Tibial artery (tissue), 4 donors: ENCODE measurements around the gene OTX1.

Experiments used
- DNase-seq, 2 donors: peaks; one replicate each; pipeline ENCODE4 v3.0.0-alpha.2; 2019
- H3K27ac ChIP-seq, 2 donors: fragments of 200-600 bp; sonication (generic) in 1 of 2; 1 replicate in 1 of 2; 2 replicates in 1 of 2; pipeline ENCODE4 v1.5.1; 2018 to 2019; ENCODE audit warnings: mild to moderate bottlenecking in 1 of 2
- H3K27me3 ChIP-seq, 2 donors: fragments of 200-600 bp; sonication (generic) in 1 of 2; one replicate each; pipeline versions ENCODE4 v1.5.1 to v1.6.0; 2016 to 2019
- H3K36me3 ChIP-seq, 3 donors: fragments of 200-600 bp; sonication (generic) in 2 of 3; one replicate each; pipeline ENCODE4 v1.5.1; 2016 to 2019; ENCODE audit warnings: mild to moderate bottlenecking in 2 of 3
- H3K4me1 ChIP-seq, 4 donors: fragments of 200-600 bp; sonication (generic) in 2 of 4; 1 replicate in 3 of 4; 2 replicates in 1 of 4; pipeline ENCODE4 v1.5.1; 2016 to 2019
- H3K4me3 ChIP-seq, 2 donors: fragments of 200-600 bp; sonication (generic) in 1 of 2; 1 replicate in 1 of 2; 2 replicates in 1 of 2; pipeline ENCODE4 v1.5.1; 2018 to 2019; ENCODE audit warnings: mild to moderate bottlenecking in 2 of 2
- H3K9me3 ChIP-seq, 3 donors: fragments of 200-600 bp; sonication (generic) in 1 of 3; one replicate each; pipeline ENCODE4 v1.5.1; 2016 to 2019
- intact Hi-C: fragments of 100-400 bp; cut with DNase I; formaldehyde crosslinking; loops from one replicate; pipeline ENCODE4 v1.15.0; 2023; ENCODE audit warnings: low total_unique reads
- TF ChIP-seq, protein P1 (sequence below), 2 experiments: fragments of 200-600 bp in 1 of 2; fragments of 450-650 bp in 1 of 2; IDR thresholded peaks; one replicate each; pipeline ENCODE4 v1.5.1; 2017 to 2019; ENCODE audit warnings: antibody characterized with exemption in 2 of 2, mild to moderate bottlenecking in 1 of 2, moderate library complexity in 1 of 2

OTX1 gene

DNA sequence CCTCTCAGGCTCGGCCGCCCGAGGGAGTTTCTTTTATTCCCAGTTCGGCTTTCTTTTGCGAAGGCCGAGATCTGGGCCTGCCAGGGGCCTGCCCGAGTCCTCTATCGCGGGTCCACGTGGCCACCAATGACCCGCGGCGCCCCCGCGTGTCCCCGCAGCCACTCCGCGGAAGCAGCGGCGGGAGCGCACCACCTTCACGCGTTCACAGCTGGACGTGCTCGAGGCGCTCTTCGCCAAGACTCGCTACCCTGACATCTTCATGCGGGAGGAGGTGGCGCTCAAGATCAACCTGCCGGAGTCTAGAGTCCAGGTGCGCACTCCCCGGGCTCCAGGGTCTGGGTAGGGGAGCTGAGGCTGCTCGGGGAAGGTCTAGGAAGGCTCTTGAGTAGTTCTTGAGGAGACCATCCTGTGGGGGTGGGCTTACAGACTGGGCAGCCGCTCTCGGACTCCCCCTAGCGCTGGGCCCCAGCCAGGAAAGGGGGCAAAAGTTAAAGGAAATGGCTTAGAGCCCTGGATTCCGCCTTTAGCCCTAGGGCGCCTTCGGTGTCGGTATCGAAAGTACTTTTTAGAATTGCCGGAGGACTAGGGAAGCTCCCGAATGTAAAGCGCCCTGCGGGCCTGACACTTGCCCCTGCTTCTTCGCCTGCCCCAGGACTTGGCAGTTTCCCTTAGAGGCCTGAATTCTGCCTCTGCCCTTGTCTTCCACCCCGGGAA lies 3.4 kb downstream of the OTX1 start:
- intact Hi-C loops = no loop called here
- Histone ChIP-seq H3K36me3 (no peaks in the 10 kb centered on the region), H3K4me1 (peaks cover 6 to 74% (median 56%) of the 10 kb centered on the region in 4 donors), H3K27me3 (peaks cover 10 to 100% of the 10 kb centered on the region in 2 donors), H3K27ac (no peak overlapping the region), H3K4me3 (no peak overlapping the region), H3K9me3 (peaks cover 0 to 10% (median 5%) of the 10 kb centered on the region in 3 donors)
- DNase-seq = no peak
- TF ChIP-seq, protein P1, sequence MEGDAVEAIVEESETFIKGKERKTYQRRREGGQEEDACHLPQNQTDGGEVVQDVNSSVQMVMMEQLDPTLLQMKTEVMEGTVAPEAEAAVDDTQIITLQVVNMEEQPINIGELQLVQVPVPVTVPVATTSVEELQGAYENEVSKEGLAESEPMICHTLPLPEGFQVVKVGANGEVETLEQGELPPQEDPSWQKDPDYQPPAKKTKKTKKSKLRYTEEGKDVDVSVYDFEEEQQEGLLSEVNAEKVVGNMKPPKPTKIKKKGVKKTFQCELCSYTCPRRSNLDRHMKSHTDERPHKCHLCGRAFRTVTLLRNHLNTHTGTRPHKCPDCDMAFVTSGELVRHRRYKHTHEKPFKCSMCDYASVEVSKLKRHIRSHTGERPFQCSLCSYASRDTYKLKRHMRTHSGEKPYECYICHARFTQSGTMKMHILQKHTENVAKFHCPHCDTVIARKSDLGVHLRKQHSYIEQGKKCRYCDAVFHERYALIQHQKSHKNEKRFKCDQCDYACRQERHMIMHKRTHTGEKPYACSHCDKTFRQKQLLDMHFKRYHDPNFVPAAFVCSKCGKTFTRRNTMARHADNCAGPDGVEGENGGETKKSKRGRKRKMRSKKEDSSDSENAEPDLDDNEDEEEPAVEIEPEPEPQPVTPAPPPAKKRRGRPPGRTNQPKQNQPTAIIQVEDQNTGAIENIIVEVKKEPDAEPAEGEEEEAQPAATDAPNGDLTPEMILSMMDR (IDR thresholded peaks at IDR 0.05) = no peak

DNA sequence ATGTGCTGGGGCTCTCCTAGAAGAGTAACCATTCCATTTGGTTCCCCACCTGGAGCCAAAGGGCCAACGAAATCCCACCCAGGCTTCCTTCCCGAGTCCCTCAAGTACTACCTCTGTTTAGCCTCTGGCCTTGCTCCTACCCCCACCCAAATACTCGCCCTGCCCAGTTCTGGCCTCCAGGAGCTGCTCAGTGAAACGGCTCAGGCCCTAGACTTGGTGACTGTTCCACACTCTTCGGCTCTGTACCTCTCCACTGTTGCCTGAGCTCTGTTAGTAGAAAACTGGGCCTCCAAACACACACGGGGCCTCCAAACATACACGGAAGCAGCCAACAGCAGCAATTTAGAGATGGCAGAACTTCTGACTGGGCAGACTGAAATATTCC lies 4.2 kb downstream of the OTX1 start:
- Histone ChIP-seq H3K27ac (no peak overlapping the region), H3K27me3 (peaks cover 12 to 100% of the 10 kb centered on the region in 2 donors), H3K4me3 (no peak overlapping the region), H3K4me1 (peaks cover 6 to 74% (median 57%) of the 10 kb centered on the region in 4 donors), H3K9me3 (peaks cover 0 to 10% (median 5%) of the 10 kb centered on the region in 3 donors), H3K36me3 (no peaks in the 10 kb centered on the region)
- intact Hi-C loops = no loop called here
- TF ChIP-seq, protein P1 (IDR thresholded peaks at IDR 0.05) = no peak
- DNase-seq = no peak

DNA sequence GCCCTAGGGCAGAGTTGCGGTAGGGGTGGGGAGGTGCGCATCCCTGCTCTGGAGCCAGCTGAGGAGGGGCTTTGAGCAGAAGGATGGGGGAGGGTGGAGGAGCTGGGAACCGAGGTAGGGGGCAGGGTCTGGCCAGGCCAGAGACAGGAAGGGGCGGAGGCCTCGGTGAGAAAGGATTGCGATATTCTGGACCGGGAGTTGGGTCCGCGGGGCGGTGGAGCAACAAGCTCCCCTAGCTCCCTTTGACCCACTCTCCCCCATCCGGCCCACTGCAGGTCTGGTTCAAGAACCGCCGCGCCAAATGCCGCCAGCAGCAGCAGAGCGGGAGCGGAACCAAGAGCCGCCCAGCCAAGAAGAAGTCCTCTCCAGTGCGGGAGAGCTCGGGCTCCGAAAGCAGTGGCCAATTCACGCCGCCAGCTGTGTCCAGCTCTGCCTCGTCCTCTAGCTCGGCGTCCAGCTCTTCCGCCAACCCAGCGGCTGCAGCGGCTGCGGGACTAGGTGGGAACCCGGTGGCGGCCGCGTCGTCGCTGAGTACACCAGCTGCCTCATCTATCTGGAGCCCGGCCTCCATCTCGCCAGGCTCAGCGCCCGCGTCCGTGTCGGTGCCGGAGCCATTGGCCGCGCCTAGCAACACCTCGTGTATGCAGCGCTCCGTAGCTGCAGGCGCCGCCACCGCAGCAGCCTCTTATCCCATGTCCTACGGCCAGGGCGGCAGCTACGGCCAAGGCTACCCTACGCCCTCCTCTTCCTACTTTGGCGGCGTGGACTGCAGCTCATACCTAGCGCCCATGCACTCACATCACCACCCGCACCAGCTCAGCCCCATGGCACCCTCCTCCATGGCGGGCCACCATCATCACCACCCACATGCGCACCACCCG lies 4.8 kb downstream of the OTX1 start:
- H3K27ac ChIP-seq = no peak overlapping the region
- peaks cover 12 to 100% of the 10 kb centered on the region in 2 donors for H3K27me3 ChIP-seq
- H3K9me3 ChIP-seq = peaks cover 0 to 10% (median 5%) of the 10 kb centered on the region in 3 donors
- H3K4me1 ChIP-seq = peaks cover 1 to 68% (median 52%) of the 10 kb centered on the region in 4 donors
- H3K4me3 ChIP-seq = peak overlapping the region in 1 of 2 donors; percentile 36
- TF ChIP-seq, protein P1 (IDR thresholded peaks at IDR 0.05) = no peak
- DNase-seq = peak in 1 of 2 donors; percentile 62
- intact Hi-C loops = no loop called here
- H3K36me3 ChIP-seq = no peaks in the 10 kb centered on the region

DNA sequence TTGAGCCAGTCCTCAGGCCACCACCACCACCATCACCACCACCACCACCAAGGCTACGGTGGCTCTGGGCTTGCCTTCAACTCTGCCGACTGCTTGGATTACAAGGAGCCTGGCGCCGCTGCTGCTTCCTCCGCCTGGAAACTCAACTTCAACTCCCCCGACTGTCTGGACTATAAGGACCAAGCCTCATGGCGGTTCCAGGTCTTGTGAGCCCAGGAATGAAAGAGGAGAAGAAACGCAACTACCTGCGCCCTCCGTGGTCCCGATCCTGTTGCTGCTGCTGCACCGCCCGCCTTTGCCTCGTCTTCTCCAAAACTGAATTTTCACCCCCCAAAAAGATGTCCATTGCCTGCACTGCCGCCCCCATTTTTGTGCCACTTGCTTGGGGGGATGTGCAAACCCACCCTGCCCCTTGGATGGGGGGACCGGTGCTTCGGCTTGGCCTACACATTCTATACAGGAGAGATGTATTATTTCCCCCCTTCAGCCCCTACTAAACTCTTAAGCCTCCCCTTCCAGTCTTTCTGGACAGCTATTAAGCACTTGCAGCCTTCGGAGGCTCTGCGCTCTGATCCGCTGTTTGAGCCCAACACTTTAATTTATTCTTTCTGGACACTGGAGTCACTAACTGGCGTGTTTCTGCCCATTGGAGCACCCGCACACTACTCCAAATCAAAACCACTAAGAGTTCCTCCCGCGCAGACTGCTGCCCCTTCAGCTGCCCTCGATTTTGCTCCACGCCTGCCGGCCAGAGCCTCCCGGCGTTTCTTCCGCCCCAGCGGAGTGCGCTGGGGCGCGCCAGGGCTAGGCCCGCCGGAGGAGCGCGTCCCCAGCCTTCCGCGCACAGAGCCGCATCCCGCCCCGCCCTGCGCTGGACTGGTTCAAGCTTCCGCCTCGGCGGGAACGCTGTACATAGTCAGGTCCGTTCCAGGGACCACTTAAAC lies 5.7 kb downstream of the OTX1 start:
- DNase-seq = no peak
- intact Hi-C loops = no loop called here
- H3K27ac ChIP-seq = no peak overlapping the region
- H3K9me3 ChIP-seq = peaks cover 0 to 10% (median 5%) of the 10 kb centered on the region in 3 donors
- H3K27me3 ChIP-seq = peaks cover 12 to 100% of the 10 kb centered on the region in 2 donors
- TF ChIP-seq, protein P1 (IDR thresholded peaks at IDR 0.05) = no peak
- peaks cover 0 to 59% (median 44%) of the 10 kb centered on the region in 4 donors for H3K4me1 ChIP-seq
- peak overlapping the region in 1 of 2 donors; percentile 13 for H3K4me3 ChIP-seq
- no peaks in the 10 kb centered on the region for H3K36me3 ChIP-seq
